A673 (cell line): ENCODE data around the gene ST6GALNAC6. TPM values are rescaled to one million over a fixed set of nuclear protein-coding genes. Genes with fewer than 3 reads are reported as not detected.

Source experiments
- BruUV-seq: library from RNA; stranded (reverse); fragments of 400-500 nt; replicated peaks from 2 replicates; lab custom pipeline; 2021; lab: Mats Ljungman, UMichigan
- CTCF ChIA-PET: fragments of 300-600 bp; sonication (Branson Sonifier 250); formaldehyde crosslinking; loops from one replicate; lab custom pipeline; 2022; ENCODE audit warnings: antibody characterized with exemption; lab: Charles Lee
- POLR2A ChIA-PET: fragments of 300-600 bp; sonication (Branson Sonifier 250); formaldehyde crosslinking; loops from one replicate; lab custom pipeline; 2022; ENCODE audit warnings: antibody characterized with exemption; ENCODE audit not compliant: low non-redundant PET; lab: Charles Lee
- DNase-seq: peaks from one replicate; pipeline ENCODE4 v3.0.0-alpha.2; 2015; ENCODE audit warnings: low spot score
- H3K27ac ChIP-seq: fragments of 200-600 bp; sonication (generic); 2 replicates; pipeline ENCODE4 v1.5.1; 2016; ENCODE audit warnings: mixed run types, low read depth, mild to moderate bottlenecking, mixed read lengths, antibody characterized with exemption, low read length; ENCODE audit not compliant: poor library complexity, severe bottlenecking
- H3K27me3 ChIP-seq: fragments of 200-600 bp; sonication (generic); replicated peaks from 2 replicates; pipeline ENCODE4 v1.6.1; 2017; ENCODE audit warnings: mixed run types, low read depth, mild to moderate bottlenecking, mixed read lengths, antibody characterized with exemption, low read length; ENCODE audit not compliant: insufficient read depth, poor library complexity
- H3K36me3 ChIP-seq: fragments of 200-600 bp; sonication (generic); 2 replicates; pipeline ENCODE4 v1.6.1; 2016; ENCODE audit warnings: mixed run types, mild to moderate bottlenecking, mixed read lengths, antibody characterized with exemption, low read length; ENCODE audit not compliant: insufficient read depth, poor library complexity, severe bottlenecking
- H3K4me1 ChIP-seq: fragments of 200-600 bp; sonication (generic); 2 replicates; pipeline ENCODE4 v1.6.1; 2017; ENCODE audit warnings: mixed run types, mild to moderate bottlenecking, mixed read lengths, antibody characterized with exemption, low read length; ENCODE audit not compliant: insufficient read depth, poor library complexity, severe bottlenecking
- H3K4me3 ChIP-seq: fragments of 200-600 bp; sonication (generic); 2 replicates; pipeline ENCODE4 v1.5.1; 2016; ENCODE audit warnings: low read depth, mixed run types, mild to moderate bottlenecking, mixed read lengths, low read length; ENCODE audit not compliant: poor library complexity, severe bottlenecking
- H3K9me3 ChIP-seq: fragments of 200-600 bp; sonication (generic); 2 replicates; pipeline ENCODE4 v1.6.1; 2016; ENCODE audit warnings: mixed run types, low read depth, mild to moderate bottlenecking, mixed read lengths, antibody characterized with exemption, low read length; ENCODE audit not compliant: poor library complexity, severe bottlenecking
- EZH2 ChIP-seq: fragments of 200-600 bp; sonication (generic); IDR thresholded peaks from 2 replicates; pipeline ENCODE4 v1.6.1; 2017; ENCODE audit warnings: borderline replicate concordance, low read depth, mild to moderate bottlenecking, mixed read lengths, antibody characterized with exemption, low read length; ENCODE audit not compliant: poor library complexity, severe bottlenecking
- intact Hi-C: fragments of 100-400 bp; cut with micrococcal nuclease; formaldehyde crosslinking; loops from one replicate; pipeline ENCODE4 v1.10.0; 2022; ENCODE audit not compliant: unreplicated experiment
- total RNA-seq: library from RNA; stranded (reverse); gene quantifications from 2 replicates; pipeline ENCODE4 v1.2.3, GENCODE V29; 2021
- TF ChIP-seq, protein P1 (sequence below): fragments of 300-800, 200-600 bp; sonication (generic); conservative IDR thresholded peaks from 2 replicates; pipeline ENCODE4 v1.5.1; 2017; ENCODE audit warnings: low read depth, mild to moderate bottlenecking, antibody characterized with exemption, low read length, moderate library complexity, mixed read lengths

Gene ST6GALNAC6
- total RNA-seq, 1 experiment from 2014 or later: 34.7 TPM

DNA sequence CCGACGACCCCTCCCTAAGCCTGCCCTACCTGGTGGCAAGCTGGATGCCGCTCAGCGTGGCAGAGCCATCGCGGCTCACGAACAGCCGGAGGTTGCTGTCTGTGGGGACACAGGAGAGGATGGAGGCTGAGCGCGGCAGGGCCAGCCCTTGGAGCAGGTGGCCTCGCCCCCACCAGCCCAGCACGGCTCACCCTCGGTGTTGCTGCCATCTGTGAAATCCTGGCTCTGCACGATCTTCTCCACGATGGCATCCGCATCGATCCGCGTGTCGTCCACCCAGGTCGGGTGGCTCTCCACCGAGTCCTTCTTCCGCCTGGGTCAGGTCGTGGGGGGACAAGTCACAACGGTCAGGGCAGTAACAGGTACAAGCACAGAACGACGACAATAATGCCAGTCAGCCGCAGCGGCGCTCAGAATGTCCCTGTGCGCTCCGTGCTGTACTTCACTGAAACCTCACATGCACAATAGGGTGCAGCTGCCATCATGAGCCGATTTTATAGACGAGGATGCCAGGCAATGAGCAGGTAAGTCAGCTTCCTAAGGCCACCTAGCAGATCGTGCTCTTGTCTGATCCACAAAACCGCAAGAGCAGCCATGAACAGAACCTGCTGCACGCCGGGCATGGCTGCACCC, 45.3 kb upstream of the ST6GALNAC6 start:
- no peak for TF ChIP-seq EZH2
- TF ChIP-seq, protein P1, sequence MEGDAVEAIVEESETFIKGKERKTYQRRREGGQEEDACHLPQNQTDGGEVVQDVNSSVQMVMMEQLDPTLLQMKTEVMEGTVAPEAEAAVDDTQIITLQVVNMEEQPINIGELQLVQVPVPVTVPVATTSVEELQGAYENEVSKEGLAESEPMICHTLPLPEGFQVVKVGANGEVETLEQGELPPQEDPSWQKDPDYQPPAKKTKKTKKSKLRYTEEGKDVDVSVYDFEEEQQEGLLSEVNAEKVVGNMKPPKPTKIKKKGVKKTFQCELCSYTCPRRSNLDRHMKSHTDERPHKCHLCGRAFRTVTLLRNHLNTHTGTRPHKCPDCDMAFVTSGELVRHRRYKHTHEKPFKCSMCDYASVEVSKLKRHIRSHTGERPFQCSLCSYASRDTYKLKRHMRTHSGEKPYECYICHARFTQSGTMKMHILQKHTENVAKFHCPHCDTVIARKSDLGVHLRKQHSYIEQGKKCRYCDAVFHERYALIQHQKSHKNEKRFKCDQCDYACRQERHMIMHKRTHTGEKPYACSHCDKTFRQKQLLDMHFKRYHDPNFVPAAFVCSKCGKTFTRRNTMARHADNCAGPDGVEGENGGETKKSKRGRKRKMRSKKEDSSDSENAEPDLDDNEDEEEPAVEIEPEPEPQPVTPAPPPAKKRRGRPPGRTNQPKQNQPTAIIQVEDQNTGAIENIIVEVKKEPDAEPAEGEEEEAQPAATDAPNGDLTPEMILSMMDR: no peak
- peaks cover 7% of the 10 kb centered on the region for H3K4me1 ChIP-seq
- no peak for DNase-seq
- H3K4me3 ChIP-seq: no peak overlapping the region
- no TSS peak for BruUV-seq
- intact Hi-C loops: no loop called here
- H3K9me3 ChIP-seq: no peaks in the 10 kb centered on the region
- no peaks in the 10 kb centered on the region for H3K27me3 ChIP-seq
- ChIA-PET POLR2A (no interaction called here), CTCF (no interaction called here)
- peaks cover 21% of the 10 kb centered on the region for H3K36me3 ChIP-seq
- no peak overlapping the region for H3K27ac ChIP-seq

DNA sequence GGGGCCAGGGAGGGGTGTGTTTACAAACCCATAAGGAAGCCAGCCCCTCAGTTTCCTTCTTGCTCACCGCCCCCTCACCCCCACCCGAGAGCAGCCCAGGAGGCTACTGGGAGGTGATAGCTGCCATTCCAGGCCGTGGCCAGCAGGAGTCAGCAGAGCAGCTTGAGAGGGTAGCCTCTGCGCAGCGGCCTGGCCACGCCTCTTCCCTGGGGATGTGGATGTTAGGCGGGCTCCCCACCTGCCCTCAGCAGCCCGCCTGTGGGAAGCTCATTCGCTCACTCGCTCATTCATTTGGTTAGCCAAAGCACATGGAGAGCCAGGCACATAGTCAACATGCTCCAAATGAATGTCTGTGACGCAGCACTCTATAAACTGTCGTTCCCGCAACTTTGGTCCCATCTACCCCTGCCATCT, 44.3 kb upstream of the ST6GALNAC6 start:
- intact Hi-C loops: loop anchor here (1.0 to 2.0 kb wide), 2 partner anchors 92 to 173 kb away; no protein-coding TSS in a partner anchor
- H3K9me3 ChIP-seq: no peaks in the 10 kb centered on the region
- H3K27ac ChIP-seq: no peak overlapping the region
- CTCF ChIA-PET: interaction anchor here (0.5 to 2.5 kb wide), 7 partner anchors 11 to 174 kb away, joined by 3 to 22 read pairs (median 5); no protein-coding TSS in a partner anchor
- no TSS peak for BruUV-seq
- H3K27me3 ChIP-seq: no peaks in the 10 kb centered on the region
- H3K36me3 ChIP-seq: peaks cover 21% of the 10 kb centered on the region
- DNase-seq: peak; percentile 88
- POLR2A ChIA-PET: no interaction called here
- TF ChIP-seq EZH2: no peak
- TF ChIP-seq, protein P1: peak; percentile 94
- peaks cover 7% of the 10 kb centered on the region for H3K4me1 ChIP-seq
- H3K4me3 ChIP-seq: no peak overlapping the region

GRCh38 chr9:127943011-127943662, 43.7 kb upstream of the ST6GALNAC6 start:
- no peaks in the 10 kb centered on the region for H3K27me3 ChIP-seq
- POLR2A ChIA-PET: no interaction called here
- peaks cover 21% of the 10 kb centered on the region for H3K36me3 ChIP-seq
- no peak for TF ChIP-seq EZH2
- TF ChIP-seq, protein P1: peak; percentile 22
- H3K4me1 ChIP-seq: peaks cover 7% of the 10 kb centered on the region
- H3K9me3 ChIP-seq: no peaks in the 10 kb centered on the region
- no peak for DNase-seq
- no TSS peak for BruUV-seq
- CTCF ChIA-PET: interaction anchor here (0.6 to 2.5 kb wide), 10 partner anchors 12 to 1111 kb away, joined by 3 to 22 read pairs (median 4); no protein-coding TSS in a partner anchor
- H3K4me3 ChIP-seq: no peak overlapping the region
- no peak overlapping the region for H3K27ac ChIP-seq
- intact Hi-C loops: loop anchor here (1.0 to 2.0 kb wide), 2 partner anchors 92 to 174 kb away; no protein-coding TSS in a partner anchor
